ENCODE measurements around the gene DAGLA.

GRCh38 chr11:61736310-61736709 is 56.1 kb downstream of the DAGLA start:
- TF ChIP-seq EP300 (IDR thresholded peaks at IDR 0.05) (no peak), POLR2A (IDR thresholded peaks at IDR 0.05) (no peak)

All from tibial nerve (tissue), 3 donors.